GM19025 (cell line): ENCODE measurements around the gene ESRRA.
A peak's percentile ranks its signal among the peaks of the same experiment; 100 is the strongest.

Experiments
- ATAC-seq: cut with Tn5 transposase; IDR thresholded peaks from one replicate; pipeline ENCODE4 v1.9.1; 2021; ENCODE audit warnings: mild to moderate bottlenecking, low read depth, moderate library complexity; ENCODE audit not compliant: unreplicated experiment

The ESRRA gene

DNA sequence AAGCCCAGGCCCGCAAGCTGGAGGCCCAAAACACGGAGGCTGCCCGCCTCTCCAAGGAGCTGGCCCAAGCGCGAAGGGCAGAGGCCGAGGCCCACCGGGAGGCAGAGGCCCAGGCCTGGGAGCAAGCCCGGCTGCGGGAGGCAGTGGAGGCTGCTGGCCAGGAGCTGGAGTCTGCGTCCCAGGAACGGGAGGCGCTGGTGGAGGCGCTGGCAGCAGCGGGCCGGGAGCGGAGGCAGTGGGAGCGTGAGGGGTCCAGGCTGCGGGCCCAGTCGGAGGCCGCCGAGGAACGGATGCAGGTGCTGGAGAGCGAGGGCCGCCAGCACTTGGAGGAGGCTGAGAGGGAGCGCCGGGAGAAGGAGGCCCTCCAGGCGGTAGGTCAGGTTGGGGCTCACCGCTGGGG, 39.5 kb downstream of the ESRRA start:
- ATAC-seq = no peak

DNA sequence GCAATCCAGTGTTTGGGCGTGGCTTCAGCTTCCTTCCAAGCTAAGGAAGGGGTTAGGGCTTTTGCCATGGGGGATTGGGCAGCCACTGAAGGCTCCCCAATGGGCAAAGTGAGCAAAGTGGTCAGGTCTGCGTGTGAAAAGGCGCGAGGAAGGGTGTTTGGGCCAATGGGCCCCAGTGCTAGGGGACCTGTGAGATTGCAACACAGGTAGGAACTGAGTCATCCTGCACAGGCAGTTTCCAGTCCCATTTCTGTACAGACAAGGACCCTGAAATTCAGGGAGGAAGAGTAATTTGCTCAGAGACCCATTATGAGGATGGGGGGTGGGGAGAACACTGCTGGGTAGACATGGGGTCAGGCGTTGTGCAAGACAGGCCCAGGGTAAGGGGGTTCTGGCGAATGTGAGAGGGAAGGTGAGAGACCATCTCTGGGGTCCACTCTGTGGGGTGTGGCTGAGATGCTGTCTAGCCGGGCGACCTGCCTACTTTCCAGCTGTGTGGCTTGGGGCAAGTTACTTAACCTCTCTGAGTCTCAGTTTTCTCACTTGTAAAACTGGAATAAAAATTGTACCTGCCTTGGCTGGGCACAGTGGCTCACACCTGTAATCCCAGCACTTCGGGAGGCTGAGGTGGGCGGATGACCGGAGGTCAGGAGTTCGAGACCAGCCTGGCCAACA, 42.0 kb downstream of the ESRRA start:
- ATAC-seq = no peak

DNA sequence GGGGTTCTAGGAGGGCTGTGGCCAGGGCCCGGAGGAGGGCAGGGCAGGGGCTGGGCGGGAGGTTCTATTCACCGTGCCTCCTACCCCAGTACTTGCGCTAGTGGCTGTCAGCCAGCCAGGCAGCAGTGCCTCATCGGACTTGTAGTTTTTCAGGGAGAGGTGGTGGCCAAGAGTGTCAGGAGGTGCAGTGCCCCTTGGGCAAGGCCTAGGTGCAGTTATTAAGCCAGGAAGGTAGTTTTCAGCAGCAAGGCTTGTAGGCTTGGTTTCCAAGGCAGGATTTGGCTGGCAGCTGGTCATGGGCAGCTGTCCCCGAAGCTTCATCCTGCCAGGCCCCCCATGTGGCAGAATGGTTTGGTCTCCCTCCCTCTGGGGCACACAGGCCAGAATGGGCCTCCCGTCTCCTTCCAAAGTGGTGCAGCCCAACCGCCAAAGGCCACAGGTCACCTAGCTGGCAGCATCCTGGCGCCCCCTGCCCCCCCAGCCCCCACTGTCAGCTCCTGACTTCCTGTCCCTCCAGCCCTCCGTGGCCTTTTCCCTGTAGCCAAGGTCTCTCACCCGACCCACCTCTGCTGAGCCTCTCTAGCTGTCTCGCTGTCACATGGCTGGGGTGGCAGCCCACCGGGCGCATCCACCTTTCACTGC, 43.2 kb downstream of the ESRRA start:
- ATAC-seq = no peak

DNA sequence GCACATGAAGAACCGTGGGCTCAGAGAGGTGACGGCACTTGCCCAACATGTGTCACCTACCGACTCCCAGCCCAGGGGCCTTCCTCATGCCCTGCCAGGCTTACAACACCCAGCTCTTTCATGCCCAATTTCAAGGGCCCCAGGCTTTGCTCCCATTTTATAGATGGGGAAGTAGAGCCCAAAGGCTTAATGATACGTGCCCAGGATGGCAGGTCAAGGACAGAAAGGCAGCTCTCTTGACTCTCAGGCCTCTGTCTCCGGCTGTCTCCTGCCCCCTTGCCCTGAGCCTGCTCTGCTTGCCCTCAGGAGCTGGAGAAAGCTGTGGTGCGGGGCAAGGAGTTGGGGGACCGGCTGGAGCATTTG, 43.7 kb downstream of the ESRRA start:
- ATAC-seq = no peak

DNA sequence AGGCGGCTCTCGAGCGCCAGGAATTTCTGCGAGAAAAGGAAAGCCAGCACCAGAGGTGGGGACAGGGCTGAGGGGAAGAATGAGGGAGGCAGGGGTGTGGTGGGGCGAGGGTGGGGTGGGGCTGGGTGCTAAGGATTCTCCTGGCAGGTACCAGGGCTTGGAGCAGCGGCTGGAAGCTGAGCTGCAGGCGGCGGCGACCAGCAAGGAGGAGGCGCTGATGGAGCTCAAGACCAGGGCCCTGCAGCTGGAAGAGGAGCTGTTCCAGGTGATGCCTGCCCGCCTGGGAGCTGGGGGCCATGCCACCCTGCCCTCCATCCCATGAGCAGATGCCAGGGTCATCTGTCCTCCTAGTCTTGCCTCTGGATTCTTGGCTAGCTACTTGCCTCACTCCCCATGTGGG, 44.1 kb downstream of the ESRRA start:
- no peak for ATAC-seq

DNA sequence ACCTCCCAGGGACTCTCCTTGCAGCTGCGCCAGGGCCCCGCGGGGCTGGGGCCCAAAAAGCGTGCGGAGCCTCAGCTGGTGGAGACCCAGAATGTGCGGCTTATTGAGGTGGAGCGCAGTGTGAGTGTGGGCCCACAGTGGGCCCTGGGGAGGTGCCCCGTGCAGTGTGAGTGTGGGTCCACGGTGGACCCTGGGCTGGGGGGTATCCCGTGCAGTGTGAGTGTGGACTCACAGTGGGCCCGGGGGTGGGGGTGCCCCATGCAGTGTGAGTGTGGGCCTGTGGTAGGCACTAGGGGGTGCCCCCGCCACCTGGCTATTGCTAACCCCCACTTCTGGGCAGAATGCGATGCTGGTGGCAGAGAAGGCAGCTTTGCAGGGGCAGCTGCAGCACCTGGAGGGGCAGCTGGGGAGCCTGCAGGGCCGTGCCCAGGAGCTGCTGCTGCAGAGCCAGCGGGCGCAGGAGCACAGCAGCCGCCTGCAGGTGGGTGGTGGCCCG, 45.9 kb downstream of the ESRRA start:
- ATAC-seq = no peak

DNA sequence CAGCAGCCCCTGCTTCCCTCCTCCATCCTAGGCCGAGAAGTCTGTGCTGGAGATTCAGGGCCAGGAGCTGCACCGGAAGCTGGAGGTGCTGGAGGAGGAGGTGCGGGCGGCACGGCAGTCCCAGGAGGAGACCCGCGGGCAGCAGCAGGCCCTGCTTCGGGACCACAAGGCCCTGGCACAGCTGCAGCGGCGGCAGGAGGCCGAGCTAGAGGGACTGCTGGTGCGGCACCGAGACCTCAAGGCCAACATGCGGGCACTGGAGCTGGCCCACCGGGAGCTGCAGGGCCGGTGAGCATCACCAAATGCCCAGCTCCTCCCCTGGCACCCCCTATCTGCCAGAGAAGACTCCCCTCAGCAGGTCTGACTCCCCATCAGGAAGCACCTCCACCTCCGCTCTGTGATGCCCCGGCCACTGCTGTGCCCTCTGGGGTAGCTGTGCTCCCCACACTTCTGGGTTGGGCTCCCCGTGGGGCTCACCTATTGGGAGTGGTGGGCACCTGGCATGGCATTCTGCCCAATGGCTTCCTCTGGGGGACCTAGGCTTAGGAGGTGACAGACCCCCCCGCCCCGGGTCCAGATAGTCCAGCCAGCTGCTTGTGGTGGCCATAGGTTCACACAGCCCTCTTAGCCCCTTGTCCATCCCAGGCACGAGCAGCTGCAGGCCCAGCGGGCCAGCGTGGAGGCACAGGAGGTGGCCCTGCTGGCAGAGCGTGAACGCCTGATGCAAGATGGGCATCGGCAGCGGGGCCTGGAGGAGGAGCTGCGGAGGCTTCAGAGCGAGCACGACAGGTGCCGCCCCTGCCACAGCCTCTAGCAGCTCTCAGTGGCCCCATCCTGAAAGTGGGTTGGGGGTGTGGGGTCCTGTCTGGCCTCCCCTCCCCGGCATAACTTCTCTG, 47.0 kb downstream of the ESRRA start:
- ATAC-seq = no peak

DNA sequence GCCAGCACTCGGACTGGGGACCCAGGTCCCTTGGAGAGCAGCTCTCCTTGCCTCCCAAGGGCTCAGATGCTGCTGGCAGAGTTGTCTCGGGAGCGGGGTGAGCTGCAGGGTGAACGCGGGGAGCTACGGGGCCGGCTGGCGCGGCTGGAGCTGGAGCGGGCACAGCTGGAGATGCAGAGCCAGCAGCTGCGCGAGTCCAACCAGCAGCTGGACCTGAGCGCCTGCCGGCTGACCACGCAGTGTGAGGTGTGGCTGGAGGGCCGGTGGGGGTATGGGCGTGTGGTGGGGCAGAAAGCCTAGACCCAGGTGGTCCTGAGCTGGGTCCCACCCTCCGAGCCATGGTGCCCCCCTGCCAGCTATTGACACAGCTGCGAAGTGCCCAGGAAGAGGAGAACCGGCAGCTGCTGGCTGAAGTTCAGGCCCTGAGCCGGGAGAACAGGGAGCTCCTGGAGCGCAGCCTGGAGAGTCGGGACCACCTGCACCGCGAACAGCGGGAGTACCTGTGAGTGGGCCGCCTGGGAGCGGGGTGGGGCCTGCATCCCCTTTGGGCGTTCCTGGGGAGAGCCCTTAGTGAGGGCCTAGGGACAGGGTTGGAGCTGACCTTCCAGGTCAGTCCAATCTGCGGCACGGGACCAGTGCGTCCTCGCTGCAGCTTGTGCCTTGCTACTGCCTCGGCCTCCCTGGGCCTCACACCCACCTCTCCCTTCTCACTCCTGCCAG, 47.8 kb downstream of the ESRRA start:
- ATAC-seq = no peak

DNA sequence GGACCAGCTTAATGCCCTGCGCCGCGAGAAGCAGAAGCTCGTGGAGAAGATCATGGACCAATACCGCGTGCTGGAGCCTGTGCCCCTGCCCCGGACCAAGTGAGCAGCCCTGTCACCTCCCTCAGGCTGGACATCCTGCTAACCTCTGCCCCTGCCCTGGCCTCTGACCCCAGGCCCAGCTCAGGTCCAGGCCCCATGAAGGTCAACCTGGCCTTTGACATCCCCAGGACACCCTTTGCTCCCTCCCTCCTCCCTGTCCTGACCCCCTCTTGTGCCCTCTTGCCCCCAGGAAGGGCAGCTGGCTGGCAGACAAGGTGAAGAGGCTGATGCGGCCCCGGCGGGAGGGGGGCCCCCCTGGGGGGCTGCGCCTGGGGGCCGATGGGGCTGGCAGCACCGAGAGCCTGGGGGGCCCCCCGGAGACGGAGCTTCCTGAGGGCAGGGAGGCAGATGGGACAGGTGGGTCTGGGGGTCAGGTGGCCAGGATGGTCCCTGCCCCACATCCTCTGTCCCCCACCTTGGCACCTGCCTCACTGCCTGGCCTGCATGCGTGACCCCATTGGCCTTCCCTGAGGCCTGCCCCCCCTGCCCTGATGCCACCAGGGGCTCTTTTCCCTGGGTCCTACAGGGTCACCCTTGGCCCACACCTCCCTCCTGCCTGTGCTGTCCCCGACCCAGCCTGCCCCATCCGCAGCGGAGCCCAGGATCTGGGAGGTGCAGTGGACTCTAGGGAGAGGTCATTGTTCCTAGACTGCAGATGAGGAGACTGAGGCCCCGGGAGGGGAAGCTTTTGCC, 48.6 kb downstream of the ESRRA start:
- no peak for ATAC-seq

DNA sequence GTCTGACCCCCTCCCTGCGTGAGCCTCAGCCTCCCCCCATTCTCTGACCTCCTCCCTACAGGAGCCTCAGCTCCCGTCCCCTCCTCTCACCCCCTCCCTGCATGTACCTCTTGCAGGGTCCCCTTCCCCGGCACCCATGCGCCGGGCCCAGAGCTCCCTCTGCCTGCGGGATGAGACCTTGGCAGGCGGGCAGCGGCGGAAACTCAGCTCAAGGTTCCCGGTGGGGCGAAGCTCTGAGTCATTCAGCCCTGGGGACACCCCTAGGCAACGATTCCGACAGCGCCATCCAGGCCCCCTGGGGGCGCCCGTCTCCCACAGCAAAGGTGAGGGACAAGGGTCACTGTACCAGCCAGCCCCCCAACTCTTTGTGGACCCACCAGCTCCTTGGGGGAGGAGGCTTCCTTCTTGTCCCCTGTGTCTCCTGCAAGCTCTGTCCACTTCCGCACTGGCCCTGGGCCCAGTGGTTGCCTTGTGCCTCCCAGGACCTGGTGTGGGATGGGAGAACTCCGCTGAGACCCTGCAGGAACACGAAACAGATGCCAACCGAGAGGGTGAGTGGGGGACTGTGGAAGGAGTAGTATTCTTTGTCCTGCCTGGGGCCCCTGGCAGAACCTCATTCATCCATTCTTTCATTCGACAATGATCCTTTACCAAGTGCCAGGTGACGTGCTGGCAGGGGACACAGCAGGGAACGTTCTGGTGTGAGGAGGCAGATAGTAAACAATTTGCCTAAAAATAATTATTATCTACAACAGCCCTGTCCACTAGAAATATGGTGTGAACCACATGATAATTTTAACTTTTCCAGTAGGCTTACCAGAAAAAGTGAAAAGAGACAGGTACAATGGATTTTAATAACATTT, 50.0 kb downstream of the ESRRA start:
- no peak for ATAC-seq

DNA sequence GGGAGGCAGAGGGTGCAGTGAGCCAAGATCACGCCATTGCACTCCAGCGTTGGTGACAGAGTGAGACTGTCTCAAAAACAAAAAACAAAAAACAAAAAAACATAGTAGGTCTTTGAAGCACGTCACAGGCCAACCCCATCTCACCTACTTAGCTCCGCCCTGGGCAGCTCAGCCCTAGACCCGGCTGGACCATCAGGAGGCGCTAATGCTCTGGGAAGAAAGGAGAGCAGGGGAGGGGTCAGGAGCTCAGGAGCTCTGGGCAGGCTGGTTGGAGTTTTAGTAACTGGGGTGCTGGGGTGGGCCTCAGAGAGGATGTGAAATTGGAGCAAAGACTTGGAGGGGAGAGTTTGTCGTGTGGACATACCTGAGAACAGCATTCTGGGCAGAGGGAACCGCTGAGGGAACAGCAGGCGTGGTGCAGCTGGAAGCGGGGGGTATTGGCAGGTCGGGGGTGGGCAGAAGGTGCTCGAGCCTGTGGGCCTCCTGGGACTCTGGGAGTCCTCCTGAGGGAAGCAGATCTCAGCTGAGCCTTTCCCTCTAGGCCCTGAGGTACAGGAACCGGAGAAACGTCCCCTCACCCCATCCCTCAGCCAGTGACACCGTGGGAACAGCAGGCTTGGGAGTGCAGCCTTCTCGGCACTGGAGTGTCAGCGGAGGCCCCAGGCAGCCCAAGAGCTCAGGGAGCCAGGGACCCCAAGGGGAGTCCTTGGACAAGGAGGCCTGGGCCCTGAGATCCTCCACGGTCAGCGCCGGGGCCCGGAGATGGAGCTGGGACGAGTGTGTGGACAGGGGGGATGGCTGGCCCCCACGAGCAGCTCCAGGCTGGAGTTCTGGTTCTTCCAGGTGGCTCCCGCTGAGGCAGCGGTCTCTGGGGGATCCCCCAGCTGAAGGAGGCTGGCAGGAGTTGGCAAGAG, 51.4 kb downstream of the ESRRA start:
- no peak for ATAC-seq

DNA sequence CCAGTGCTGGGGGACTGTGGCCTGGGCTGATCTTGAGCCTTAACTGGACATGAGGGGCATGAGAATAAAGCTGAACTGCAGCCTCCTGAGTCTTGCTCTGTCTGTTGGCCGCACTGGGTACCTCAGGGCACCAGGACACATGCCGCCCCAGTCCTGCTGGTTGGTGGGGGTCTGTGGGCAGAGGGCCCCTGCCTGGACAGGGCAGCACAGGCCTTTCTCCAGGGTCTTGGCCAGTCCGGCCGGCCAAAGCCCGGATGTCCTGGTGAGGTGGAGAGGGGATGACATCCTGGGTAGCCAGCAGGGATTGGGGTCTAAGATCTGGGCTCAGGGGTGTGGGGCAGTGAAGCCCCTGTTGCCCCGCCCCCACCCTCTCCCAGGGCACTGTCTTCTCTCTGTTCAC, 52.1 kb downstream of the ESRRA start:
- ATAC-seq = no peak

DNA sequence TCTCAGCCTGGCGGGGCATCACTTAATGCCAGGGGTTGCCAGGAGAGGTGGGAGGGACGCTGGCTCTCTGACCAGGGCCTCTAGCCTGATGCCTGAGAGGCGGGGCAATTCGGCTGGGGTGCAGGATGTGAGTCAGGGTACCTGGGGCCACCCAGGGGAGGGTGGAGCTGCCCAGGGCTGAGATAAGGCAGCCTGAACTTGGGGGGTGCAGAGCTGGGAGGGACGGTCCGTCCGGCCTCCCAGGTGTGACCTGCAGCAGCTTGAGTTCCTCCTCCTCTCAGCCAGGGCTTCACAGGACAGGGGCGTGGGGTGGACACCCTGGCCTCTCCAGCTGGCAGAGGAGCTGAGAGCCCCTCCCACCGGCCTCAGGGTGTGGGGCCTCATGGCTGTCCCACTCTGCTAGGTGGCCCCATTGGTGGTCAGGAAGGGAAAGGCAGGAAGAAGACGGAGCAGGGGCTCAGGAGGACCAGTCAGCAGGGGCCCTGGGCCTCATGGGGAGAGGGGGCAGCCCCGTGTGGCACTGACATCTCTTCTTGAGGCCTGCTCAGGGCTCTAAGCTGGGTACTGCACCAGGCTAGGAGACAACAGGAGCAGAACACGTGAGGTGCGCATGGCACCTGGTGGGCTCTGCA, 52.7 kb downstream of the ESRRA start:
- no peak for ATAC-seq

DNA sequence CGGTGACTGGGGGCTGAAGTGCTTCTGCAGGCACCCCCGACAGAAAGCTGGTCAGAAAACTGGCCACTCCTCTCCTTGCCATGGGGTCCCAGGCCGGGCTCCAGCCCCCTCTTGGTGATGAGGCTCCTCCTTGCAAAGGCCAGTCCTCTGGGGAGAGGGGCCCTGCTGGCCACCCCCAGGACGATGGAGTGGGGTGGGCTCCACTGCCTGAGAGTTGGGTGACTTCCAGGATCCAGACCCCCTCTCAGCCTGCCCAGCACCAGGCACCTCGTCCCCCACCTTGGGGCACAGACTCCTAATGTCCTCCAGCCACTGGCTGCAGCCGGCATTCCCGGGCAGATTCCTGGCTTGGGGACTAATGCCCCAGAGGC, 53.2 kb downstream of the ESRRA start:
- ATAC-seq = no peak

DNA sequence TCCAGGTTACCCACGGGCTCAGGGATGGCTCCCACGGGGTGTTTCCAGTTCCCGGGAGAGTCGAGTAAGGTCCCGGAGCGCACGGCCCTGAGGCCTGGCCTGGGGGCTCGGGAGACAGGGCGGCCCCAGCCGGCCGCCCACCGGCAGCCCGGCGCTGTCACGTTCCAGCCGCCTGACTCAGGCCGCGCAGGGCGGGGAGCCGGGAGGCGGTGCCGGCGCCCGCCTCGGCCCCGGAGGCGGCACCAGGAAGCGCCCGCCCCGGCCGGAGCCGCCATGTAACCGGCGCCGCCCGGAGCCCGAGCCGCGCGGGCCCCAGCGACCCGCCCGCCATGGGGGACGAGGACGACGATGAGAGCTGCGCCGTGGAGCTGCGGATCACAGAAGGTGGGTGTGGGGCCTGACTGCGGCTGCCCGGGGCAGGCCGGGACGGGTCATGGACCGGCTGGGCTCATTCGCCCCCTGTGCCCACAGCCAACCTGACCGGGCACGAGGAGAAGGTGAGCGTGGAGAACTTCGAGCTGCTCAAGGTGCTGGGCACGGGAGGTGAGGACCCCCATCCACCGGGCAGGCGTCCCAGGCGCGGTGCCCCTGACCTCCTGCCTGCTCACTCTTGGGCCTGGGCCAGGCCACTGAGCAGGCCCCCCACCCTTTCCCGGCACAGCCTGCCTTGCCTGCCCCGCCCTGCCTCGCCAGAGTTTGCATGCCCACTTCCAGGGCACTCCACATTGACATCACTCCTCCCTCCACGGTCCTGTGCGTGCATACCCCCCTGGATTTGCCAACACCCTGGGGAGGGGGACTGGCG, 53.8 kb downstream of the ESRRA start, which contains the start of gene RPS6KA4:
Gene RPS6KA4 (plus strand): TSS at position 256 of the 805 bp plus-strand sequence. CDS start 74 bp downstream, at position 330.
- ATAC-seq = peak; percentile 65

DNA sequence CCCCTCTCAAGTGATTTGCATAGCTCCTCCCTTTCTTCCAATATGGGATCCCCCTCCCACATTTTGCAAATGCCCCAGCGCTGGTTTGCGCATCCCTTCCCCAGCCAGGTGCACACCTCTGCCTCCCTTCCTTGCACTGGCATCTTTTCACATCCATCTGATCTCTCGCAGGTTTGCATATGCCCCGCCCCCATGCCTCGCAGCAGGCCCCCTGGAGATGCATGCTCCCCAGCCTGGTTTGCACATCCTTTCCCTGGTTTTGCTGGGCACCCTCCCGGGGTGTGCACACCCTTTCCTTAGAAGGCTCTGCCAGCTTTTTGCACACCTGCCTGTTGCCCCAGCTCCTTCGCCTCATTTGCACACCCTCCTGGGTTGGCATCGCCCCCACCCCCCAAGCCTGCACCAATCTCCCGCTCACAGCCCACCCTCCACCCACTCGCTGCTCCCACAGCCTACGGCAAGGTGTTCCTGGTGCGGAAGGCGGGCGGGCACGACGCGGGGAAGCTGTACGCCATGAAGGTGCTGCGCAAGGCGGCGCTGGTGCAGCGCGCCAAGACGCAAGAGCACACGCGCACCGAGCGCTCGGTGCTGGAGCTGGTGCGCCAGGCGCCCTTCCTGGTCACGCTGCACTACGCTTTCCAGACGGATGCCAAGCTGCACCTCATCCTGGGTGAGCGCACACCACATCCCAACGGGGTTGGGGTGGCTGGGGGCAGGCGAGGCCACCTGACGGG, 54.6 kb downstream of the ESRRA start:
- ATAC-seq = no peak
